IgD-negative memory B cell (primary cell): ENCODE results near the gene CBLL1. TPM values are rescaled to one million over a fixed set of nuclear protein-coding genes. Genes with fewer than 3 reads are reported as not detected.

ENCODE experiments used
- H3K27ac Mint-ChIP-seq, 3 donors: one replicate each; pipeline ENCODE4 v1.8.0; 2020 to 2022; ENCODE audit warnings: mild to moderate bottlenecking in 3 of 3, mixed read lengths in 3 of 3, moderate library complexity in 1 of 3
- H3K27me3 Mint-ChIP-seq: one replicate; pipeline ENCODE4 v1.8.0; 2021; ENCODE audit warnings: mixed read lengths
- H3K36me3 Mint-ChIP-seq: one replicate; pipeline ENCODE4 v1.8.0; 2020; ENCODE audit warnings: mild to moderate bottlenecking, mixed read lengths
- H3K4me1 Mint-ChIP-seq, 3 donors: one replicate each; pipeline ENCODE4 v1.8.0; 2020 to 2022; ENCODE audit warnings: mixed read lengths in 3 of 3, mild to moderate bottlenecking in 1 of 3
- H3K4me3 Mint-ChIP-seq, 4 donors: one replicate each; pipeline ENCODE4 v1.8.0; 2020 to 2022; ENCODE audit warnings: mild to moderate bottlenecking in 4 of 4, mixed read lengths in 4 of 4, moderate library complexity in 3 of 4
- H3K9me3 Mint-ChIP-seq, 3 donors: one replicate each; pipeline ENCODE4 v1.8.0; 2020 to 2021; ENCODE audit warnings: mixed read lengths in 3 of 3, mild to moderate bottlenecking in 1 of 3
- polyA plus RNA-seq: library from polyadenylated mRNA; unstranded; fragments of 300-500 nt; fragmentation: Illumina TruSeq; gene quantifications from one replicate; pipeline ENCODE4 v1.2.3, GENCODE V29; 2021

The CBLL1 gene
- polyA plus RNA-seq, 1 donor from 2014 or later: 74.9 TPM

- Mint-ChIP-seq H3K9me3 (no peaks in the 10 kb centered on the region), H3K36me3 (no peaks in the 10 kb centered on the region), H3K4me3 (no peak overlapping the region), H3K27me3 (peaks cover 5% of the 10 kb centered on the region), H3K4me1 (no peaks in the 10 kb centered on the region), H3K27ac (no peak overlapping the region)
These were observed 34.3 kb downstream of the CBLL1 start for GRCh38 chr7:107778283-107778682.

- no peaks in the 10 kb centered on the region for H3K27me3 Mint-ChIP-seq
- no peak overlapping the region for H3K4me3 Mint-ChIP-seq
- H3K9me3 Mint-ChIP-seq: no peaks in the 10 kb centered on the region
- no peak overlapping the region for H3K27ac Mint-ChIP-seq
- no peaks in the 10 kb centered on the region for H3K36me3 Mint-ChIP-seq
- no peaks in the 10 kb centered on the region for H3K4me1 Mint-ChIP-seq
These were observed 35.7 kb downstream of the CBLL1 start for GRCh38 chr7:107779647-107780099.

DNA sequence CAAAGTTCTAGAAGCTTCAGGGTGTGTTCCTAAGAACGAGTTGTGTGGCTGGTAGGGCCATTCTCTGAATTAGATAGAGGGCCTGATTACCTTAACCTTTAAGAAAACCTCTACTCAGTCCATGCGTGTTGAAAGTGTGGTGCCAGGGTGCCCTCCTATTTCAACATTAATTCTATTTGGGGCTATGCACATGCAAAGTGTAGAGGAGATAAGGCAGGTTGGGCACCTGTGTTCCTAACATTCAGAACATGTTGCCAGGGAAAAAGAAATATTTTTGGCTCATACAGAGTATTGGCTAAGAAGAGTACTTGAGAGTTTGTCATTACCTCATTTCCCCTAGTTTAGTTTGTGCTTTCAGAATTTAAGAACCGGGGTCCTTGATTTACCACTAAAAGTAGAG is 38.4 kb downstream of the CBLL1 start:
- Mint-ChIP-seq H3K36me3 (no peaks in the 10 kb centered on the region), H3K27ac (no peak overlapping the region), H3K9me3 (no peaks in the 10 kb centered on the region), H3K4me1 (peaks cover 0 to 2% (median 0%) of the 10 kb centered on the region in 3 donors), H3K4me3 (no peak overlapping the region), H3K27me3 (no peaks in the 10 kb centered on the region)

GRCh38 chr7:107783648-107784047 is 39.7 kb downstream of the CBLL1 start:
- Mint-ChIP-seq H3K27ac (no peak overlapping the region), H3K4me3 (no peak overlapping the region)

GRCh38 chr7:107785170-107785569 is 41.2 kb downstream of the CBLL1 start:
- H3K36me3 Mint-ChIP-seq: no peaks in the 10 kb centered on the region
- no peak overlapping the region for H3K27ac Mint-ChIP-seq
- H3K4me3 Mint-ChIP-seq: no peak overlapping the region
- peaks cover 0 to 2% (median 0%) of the 10 kb centered on the region in 3 donors for H3K9me3 Mint-ChIP-seq
- H3K27me3 Mint-ChIP-seq: no peaks in the 10 kb centered on the region
- peaks cover 0 to 2% (median 0%) of the 10 kb centered on the region in 3 donors for H3K4me1 Mint-ChIP-seq

More at GRCh38 chr7:107783648-107784047, 39.7 kb downstream of the CBLL1 start:
- Mint-ChIP-seq H3K36me3 (no peaks in the 10 kb centered on the region), H3K4me1 (peaks cover 0 to 2% (median 0%) of the 10 kb centered on the region in 3 donors), H3K9me3 (no peaks in the 10 kb centered on the region), H3K27me3 (no peaks in the 10 kb centered on the region)

DNA sequence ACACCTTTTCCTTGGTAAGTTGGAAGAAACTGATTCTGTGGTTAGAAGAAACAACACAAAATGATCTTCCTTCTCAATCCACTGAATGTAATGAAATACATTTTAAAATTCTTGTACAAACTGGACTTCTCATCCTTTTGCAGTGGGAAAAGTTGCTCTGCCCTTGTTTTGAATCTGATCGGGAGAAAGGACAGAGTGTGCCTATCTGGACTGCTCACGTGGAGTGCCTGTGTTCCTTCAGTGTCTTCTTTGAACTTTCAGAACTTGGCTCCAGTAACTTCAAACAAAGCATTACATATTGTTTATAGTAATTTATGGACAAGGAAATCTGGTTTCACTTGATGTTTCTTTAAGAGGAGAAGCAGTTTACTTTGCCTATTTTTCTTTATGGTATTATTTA is 42.0 kb downstream of the CBLL1 start:
- no peak overlapping the region for H3K4me3 Mint-ChIP-seq
- no peak overlapping the region for H3K27ac Mint-ChIP-seq
- H3K36me3 Mint-ChIP-seq: no peaks in the 10 kb centered on the region
- peaks cover 0 to 2% (median 0%) of the 10 kb centered on the region in 3 donors for H3K4me1 Mint-ChIP-seq
- H3K9me3 Mint-ChIP-seq: peaks cover 0 to 2% (median 0%) of the 10 kb centered on the region in 3 donors
- H3K27me3 Mint-ChIP-seq: no peaks in the 10 kb centered on the region

- no peaks in the 10 kb centered on the region for H3K36me3 Mint-ChIP-seq
- peaks cover 0 to 2% (median 0%) of the 10 kb centered on the region in 3 donors for H3K9me3 Mint-ChIP-seq
- H3K4me3 Mint-ChIP-seq: no peak overlapping the region
- no peak overlapping the region for H3K27ac Mint-ChIP-seq
- peaks cover 6% of the 10 kb centered on the region for H3K27me3 Mint-ChIP-seq
- H3K4me1 Mint-ChIP-seq: peaks cover 0 to 2% (median 0%) of the 10 kb centered on the region in 3 donors
These were observed 44.3 kb downstream of the CBLL1 start for GRCh38 chr7:107788216-107788615.

DNA sequence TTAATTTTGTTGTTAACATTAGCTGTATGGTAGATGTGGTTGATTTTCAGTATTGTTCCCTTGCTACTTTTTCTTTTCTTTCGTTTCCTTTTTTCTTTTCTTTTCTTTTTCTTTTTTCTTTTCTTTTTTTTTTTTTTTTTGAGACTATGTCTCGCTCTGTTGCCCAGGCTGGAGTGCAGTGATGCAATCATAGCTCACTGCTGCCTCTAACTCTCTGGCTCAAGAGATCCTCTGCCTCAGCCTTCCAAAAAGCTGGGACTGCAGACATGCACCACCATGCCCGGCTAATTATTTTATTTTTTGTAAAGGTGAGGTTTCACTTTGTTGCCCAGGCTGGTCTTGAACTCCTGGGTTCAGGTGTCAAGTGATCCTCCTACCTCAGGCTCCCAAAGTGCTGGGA is 44.7 kb downstream of the CBLL1 start:
- peaks cover 0 to 2% (median 0%) of the 10 kb centered on the region in 3 donors for H3K9me3 Mint-ChIP-seq
- no peak overlapping the region for H3K4me3 Mint-ChIP-seq
- H3K27ac Mint-ChIP-seq: no peak overlapping the region
- H3K36me3 Mint-ChIP-seq: no peaks in the 10 kb centered on the region
- peaks cover 9% of the 10 kb centered on the region for H3K27me3 Mint-ChIP-seq
- peaks cover 0 to 2% (median 0%) of the 10 kb centered on the region in 3 donors for H3K4me1 Mint-ChIP-seq

DNA sequence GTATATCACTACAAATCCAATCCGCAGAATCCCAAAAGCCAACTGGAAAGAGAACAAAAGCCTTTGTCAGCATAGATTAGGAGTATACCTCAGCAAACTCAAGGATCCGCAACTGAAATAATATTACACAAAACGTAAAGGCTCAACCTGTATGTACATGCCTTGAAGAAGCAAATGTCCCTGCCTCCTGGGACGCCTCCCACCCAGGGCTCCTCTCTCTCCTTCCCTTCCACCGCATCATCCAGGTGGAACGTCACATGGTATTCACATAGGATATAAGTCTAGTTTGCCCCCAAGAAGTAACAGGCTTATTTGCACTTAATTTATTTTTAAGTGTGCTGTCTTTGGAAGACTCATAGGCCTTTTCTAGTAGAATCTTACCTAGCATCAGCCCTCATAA is 45.7 kb downstream of the CBLL1 start:
- Mint-ChIP-seq H3K9me3 (peaks cover 0 to 2% (median 0%) of the 10 kb centered on the region in 3 donors), H3K4me3 (no peak overlapping the region), H3K27ac (no peak overlapping the region), H3K36me3 (no peaks in the 10 kb centered on the region), H3K4me1 (peaks cover 0 to 2% (median 0%) of the 10 kb centered on the region in 3 donors), H3K27me3 (peaks cover 9% of the 10 kb centered on the region)

GRCh38 chr7:107792364-107792763 is 48.4 kb downstream of the CBLL1 start:
- H3K9me3 Mint-ChIP-seq: peaks cover 0 to 2% (median 0%) of the 10 kb centered on the region in 3 donors

GRCh38 chr7:107799647-107800264 is 55.8 kb downstream of the CBLL1 start:
- Mint-ChIP-seq H3K27ac (no peak overlapping the region), H3K27me3 (peaks cover 8% of the 10 kb centered on the region), H3K4me3 (no peak overlapping the region), H3K36me3 (no peaks in the 10 kb centered on the region), H3K9me3 (no peaks in the 10 kb centered on the region), H3K4me1 (no peaks in the 10 kb centered on the region)

More at GRCh38 chr7:107792364-107792763, 48.4 kb downstream of the CBLL1 start:
- H3K27me3 Mint-ChIP-seq: peaks cover 9% of the 10 kb centered on the region
- H3K4me1 Mint-ChIP-seq: no peaks in the 10 kb centered on the region
- H3K27ac Mint-ChIP-seq: no peak overlapping the region
- H3K4me3 Mint-ChIP-seq: no peak overlapping the region
- no peaks in the 10 kb centered on the region for H3K36me3 Mint-ChIP-seq

GRCh38 chr7:107803009-107803610 is 59.2 kb downstream of the CBLL1 start, which contains the start of gene SLC26A3:
Gene SLC26A3, minus strand, starts transcription at chr7:107803223. Its CDS starts 8,714 bp downstream, at chr7:107794509.
- Mint-ChIP-seq H3K27ac (no peak within 1 kb of the TSS), H3K27me3 (peaks cover 8% of the 10 kb centered on the region), H3K4me1 (no peaks in the 10 kb centered on the region), H3K9me3 (no peaks in the 10 kb centered on the region), H3K36me3 (no peaks in the 10 kb centered on the region), H3K4me3 (no peak within 1 kb of the TSS)

DNA sequence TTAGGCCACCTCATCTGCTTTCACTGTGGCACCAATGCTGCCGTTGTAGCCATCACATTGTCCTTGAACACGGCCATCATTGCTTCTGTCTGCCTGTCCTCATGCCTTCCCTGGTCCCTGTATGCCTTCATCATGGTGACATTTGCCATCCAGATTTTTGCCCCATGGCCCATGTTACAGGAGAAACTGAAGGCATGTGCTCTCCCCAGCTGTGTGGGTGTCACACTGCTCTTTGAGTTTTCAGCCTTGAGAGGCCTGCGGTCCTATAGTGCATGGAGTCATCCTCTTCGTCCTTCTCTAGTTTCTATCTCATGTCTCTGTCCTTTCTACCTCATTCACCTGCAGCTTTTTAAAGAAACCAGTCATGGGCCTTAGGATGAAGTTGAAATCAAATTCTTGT is 65.2 kb downstream of the CBLL1 start:
- Mint-ChIP-seq H3K27me3 (peaks cover 14% of the 10 kb centered on the region), H3K36me3 (no peaks in the 10 kb centered on the region), H3K4me3 (no peak overlapping the region), H3K4me1 (no peaks in the 10 kb centered on the region), H3K27ac (no peak overlapping the region), H3K9me3 (no peaks in the 10 kb centered on the region)

GRCh38 chr7:107810626-107811025 is 66.7 kb downstream of the CBLL1 start:
- Mint-ChIP-seq H3K4me1 (no peaks in the 10 kb centered on the region), H3K4me3 (no peak overlapping the region), H3K9me3 (no peaks in the 10 kb centered on the region), H3K27ac (no peak overlapping the region), H3K27me3 (peaks cover 13% of the 10 kb centered on the region), H3K36me3 (no peaks in the 10 kb centered on the region)
